Fibroblast of skin of abdomen (primary cell): Measurements from ENCODE around the gene MRPS11.
A peak's percentile ranks its signal among the peaks of the same experiment; 100 is the strongest.
"Not testable (repeated sequence)": the region's sequence is repeated elsewhere in the genome, so short reads cannot be mapped to it uniquely, and the experiment has no call there.

Experiments used
- DNase-seq: peaks from one replicate; pipeline ENCODE4 v3.0.0-alpha.2; 2013

The MRPS11 gene

GRCh38 chr15:88454867-88455810 lies 12.4 kb upstream of the MRPS11 start:
- DNase-seq, result peak; percentile 73

- no peak for DNase-seq
These were observed 10.8 kb upstream of the MRPS11 start for GRCh38 chr15:88456733-88457132.

- DNase-seq, result no peak
These were observed 3.5 kb upstream of the MRPS11 start for GRCh38 chr15:88463870-88464532.

GRCh38 chr15:88465633-88466224 lies 1.8 kb upstream of the MRPS11 start:
- peak; percentile 25 for DNase-seq

- no peak for DNase-seq
These were observed 524 bp downstream of the MRPS11 start for GRCh38 chr15:88467935-88468528.

- DNase-seq, result not testable (repeated sequence)
These were observed 1.2 kb downstream of the MRPS11 start for GRCh38 chr15:88468721-88469120.

GRCh38 chr15:88469321-88469720 lies 1.8 kb downstream of the MRPS11 start:
- DNase-seq, result no peak

GRCh38 chr15:88470625-88471372 lies 3.3 kb downstream of the MRPS11 start:
- no peak for DNase-seq

- DNase-seq, result no peak
These were observed 4.7 kb downstream of the MRPS11 start for GRCh38 chr15:88472225-88472624.

GRCh38 chr15:88473661-88474293 lies 6.3 kb downstream of the MRPS11 start:
- not testable (repeated sequence) for DNase-seq

GRCh38 chr15:88476635-88477060 lies 9.1 kb downstream of the MRPS11 start:
- DNase-seq, result peak; percentile 29

GRCh38 chr15:88477126-88477525 lies 9.6 kb downstream of the MRPS11 start:
- DNase-seq, result no peak

GRCh38 chr15:88477904-88478303 lies 10.4 kb downstream of the MRPS11 start:
- DNase-seq, result no peak

GRCh38 chr15:88479169-88479568 lies 11.7 kb downstream of the MRPS11 start:
- no peak for DNase-seq

- DNase-seq, result no peak
These were observed 13.5 kb downstream of the MRPS11 start for GRCh38 chr15:88480981-88481380.

- no peak for DNase-seq
These were observed 14.8 kb downstream of the MRPS11 start for GRCh38 chr15:88482263-88482662.

- DNase-seq, result peak; percentile 39
These were observed 17.3 kb downstream of the MRPS11 start for GRCh38 chr15:88484682-88485331.

- no peak for DNase-seq
These were observed 19.8 kb downstream of the MRPS11 start for GRCh38 chr15:88487178-88487795.

GRCh38 chr15:88487796-88488523 lies 20.5 kb downstream of the MRPS11 start:
- no peak for DNase-seq

- DNase-seq, result no peak
These were observed 21.8 kb downstream of the MRPS11 start for GRCh38 chr15:88489321-88489720.
